HG02970 (cell line): ENCODE measurements around the gene BRD3OS.

Experiments used
- ATAC-seq: cut with Tn5 transposase; IDR thresholded peaks from one replicate; pipeline ENCODE4 v1.9.1; 2021; ENCODE audit warnings: mild to moderate bottlenecking, moderate library complexity, moderate number of reproducible peaks; ENCODE audit not compliant: unreplicated experiment, low FRiP score

The BRD3OS gene

GRCh38 chr9:134076644-134077043, 51.4 kb downstream of the BRD3OS start:
- ATAC-seq: no peak
